OCI-M2 (cell line): ENCODE data around the gene PDGFD.
A peak's percentile ranks its signal among the peaks of the same experiment; 100 is the strongest.

Source experiments
- DNase-seq: peaks from one replicate; lab custom pipeline; 2025; ENCODE audit not compliant: unreplicated experiment; lab: John Stamatoyannopoulos, UW

Gene PDGFD

DNA sequence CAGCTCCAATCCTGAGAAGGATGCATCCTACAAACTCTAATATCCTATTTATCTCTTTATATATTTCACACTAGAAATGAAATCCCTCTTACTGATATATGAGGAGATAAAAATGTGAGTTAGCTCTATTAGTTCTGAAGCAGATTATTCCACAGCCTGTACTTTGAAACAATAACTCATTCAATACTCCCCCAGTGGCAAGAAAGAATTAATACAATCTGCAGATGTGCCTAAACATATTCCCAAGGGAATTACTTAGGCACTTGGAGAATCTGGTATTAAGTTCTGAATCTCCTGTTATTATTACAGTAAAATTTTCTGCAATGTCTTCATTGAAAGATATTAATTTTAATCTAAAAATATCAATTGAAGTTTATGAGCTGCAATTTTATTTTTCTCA lies 68.2 kb downstream of the PDGFD start:
- no peak for DNase-seq

DNA sequence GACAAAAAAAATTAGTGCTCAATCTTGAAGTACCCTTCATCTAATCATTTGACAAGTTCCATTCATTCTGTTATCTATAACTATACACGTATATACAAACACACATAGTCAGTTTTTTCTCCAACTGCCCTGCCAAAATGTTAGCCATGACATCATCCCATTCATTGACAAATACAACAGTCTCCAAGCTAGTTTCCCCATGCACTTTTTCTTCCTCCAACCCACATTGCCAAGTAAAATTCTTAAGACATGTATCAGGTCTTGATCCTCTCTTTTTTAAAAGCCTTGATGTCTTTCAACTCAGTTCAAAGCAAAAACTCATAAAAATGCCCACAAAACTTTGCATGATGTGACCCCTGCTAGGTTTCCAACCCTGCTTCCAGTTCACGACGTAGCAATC lies 69.4 kb downstream of the PDGFD start:
- DNase-seq = no peak

DNA sequence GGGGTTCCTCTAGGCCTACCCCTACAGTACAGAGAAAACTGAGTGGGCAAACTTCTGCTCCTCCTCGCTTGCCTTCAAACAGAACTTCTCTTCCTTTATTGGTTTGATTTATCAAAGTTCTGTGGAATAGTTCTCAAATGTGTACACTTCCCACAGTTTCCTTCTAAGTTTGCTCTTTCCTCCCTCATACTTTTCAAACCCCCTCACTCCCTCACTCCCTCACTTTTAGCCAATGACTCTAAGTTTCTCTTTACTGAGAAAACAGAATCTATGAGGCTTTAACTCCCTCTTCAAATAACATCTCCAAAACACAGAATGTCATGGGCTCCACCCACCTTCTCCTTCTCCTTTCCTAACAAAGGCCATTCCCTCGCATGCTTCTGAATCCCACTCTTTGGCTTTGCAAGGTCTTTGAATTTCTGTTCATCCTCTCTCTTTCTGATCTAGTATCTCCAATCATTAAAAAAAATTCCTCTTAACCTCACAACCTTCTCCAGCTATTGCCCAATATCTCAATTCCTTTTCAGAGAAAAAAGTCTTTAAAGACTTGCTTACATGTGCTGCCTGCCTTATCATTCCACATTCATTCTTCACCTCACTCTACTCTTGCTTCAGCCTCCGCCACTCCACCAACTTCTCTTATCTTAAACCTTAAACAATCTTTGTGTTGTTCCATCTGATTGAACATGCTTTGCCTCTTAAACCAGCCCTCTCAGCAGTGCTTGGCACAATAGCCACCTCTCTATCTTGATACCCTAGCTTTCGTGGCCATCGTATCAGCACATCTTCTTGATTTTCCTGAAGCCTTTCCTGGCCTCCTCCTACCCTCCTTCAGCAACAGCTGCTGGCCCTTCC lies 70.3 kb downstream of the PDGFD start:
- DNase-seq = no peak

DNA sequence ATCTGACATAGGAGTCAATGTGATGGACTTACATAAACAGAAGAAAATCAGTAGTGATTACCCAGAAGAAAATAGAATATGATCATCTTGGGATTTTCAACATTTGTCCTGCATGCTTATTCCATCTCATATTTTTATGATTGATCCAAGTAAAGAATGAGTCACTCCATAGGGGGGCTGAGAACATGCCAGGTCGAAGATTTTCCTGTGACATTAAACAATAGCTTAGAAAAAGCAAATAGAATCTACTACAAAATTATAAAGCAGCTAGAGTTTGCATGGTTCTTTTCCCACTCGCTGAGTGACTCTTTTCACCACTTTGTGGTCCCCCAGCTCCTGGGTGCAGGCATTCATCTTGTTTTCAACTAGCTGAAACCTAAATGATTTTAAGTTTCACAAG lies 71.2 kb downstream of the PDGFD start:
- no peak for DNase-seq

DNA sequence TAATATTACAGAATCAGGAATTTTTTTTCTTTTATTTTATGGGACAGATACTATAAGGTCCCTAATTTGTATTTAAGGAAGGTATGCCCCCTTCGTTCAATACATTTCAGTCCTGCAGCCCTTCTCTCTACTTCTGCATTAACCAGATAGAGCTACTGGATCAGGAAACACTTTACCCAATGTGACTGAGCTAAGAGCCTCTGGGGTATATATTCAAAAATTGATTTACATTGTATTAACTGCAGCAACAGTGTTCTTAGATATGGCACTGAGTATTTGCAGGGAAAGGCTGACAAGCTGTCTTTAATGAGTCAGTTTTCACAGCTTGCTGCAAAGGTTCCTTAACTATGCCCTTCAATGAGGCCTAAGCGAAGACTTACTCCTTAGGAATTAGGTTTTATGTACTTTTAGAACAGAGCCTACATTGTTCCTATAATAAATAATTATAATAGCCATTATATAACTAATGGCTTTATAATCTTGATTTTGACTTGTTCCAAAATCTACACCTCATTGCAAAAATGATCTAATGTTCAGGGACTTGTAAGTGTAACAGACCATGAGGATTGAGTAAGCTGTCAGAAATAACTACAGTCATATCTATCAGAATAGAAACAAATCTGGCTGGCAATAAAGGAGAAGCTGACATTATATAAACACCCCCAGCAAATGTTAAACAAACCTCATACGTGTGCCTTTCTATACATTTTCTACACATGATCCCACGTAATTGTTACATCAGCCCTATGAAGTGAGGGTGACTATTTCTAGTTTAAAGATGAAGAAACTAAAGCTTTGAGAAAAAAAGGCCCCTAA lies 72.5 kb downstream of the PDGFD start:
- DNase-seq = no peak

DNA sequence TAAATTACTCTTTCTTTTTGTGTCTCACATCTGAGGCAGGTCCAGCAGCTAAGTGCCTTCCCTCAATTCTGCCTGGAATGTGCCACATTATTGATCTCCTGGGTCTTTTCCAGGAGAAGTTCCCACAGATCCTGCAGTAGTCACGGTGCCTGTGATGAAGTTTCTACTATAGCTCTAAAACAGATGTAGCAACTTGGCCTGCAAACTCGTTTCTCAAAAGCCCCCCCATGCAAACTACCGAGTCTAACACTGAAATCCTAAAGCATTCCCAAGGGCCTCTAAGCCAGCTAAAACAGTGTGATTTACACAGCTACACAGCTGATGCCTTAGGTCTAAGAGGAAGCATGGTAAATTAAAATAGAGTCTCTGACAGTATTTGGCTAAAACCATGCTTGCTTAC lies 73.2 kb downstream of the PDGFD start:
- no peak for DNase-seq

DNA sequence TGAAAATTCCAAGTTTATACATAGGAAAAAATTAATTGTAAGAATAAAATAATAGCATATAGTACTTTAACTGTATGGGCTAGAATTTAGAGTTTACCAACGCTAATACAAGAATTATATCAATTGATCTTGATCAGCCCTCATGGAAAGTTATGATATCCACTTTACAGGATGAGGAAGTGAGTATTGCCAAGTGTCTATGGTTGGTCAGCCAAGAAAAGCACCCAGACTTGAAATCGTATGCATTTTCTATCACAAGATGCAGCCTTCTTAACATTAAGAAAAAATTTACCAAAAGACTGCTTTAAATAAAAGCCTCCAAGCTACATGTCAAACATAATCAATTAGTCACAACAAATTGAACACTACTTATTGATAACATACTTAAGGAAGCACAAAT lies 74.5 kb downstream of the PDGFD start:
- DNase-seq = no peak

DNA sequence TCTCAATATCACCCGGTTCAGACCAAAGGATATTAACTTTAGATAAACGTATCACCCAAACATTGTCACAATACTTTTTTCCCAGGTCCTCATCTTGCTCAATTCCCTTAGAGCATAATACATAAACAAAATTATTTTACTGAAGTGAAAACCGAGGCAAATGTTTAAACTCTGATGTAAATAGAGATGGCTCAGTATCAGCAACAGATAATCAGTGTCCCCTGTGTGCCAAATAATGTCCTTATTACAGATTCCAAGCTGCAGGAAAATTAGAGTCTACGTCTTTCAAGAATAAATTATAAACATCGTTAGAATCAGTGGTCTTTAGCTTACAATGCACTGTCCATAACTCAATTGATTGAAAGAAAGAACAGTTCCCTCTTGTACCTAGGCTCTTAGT lies 77.3 kb downstream of the PDGFD start:
- no peak for DNase-seq

DNA sequence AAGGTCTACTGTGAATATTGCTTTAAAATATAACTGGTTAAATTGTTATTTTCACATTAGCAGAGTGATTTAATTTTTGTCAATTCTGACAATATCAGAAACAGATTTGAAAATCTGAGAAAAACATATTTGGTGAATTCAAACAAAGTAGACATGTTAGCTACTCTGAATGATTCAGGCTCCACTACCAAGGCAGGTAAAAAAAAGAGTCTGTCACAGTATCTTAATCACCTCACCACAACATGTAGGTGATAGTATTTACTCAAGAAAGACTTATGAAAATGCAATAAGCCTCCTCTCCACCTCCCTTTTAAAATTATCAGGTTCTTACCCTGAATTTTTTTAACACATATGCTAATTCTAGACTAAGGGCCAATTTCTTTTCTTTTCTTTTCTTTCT lies 85.0 kb downstream of the PDGFD start:
- no peak for DNase-seq

DNA sequence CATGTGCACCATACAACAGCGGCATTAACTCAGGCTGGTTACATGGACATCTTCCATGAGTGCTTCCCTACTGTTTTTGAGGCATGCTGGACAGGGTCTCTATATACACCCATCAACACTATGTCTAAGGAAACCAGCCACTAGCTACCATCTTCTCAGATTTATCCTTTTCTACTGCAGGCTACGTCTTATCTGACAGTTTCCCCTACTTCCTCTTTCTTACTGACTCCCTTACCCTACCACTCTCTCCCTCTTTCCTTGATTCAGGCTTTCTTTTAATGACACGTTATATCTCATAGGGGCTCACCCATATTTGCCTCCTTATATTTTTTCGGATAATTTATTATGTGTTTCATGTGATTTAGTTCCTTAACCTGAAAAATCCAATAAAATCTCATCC lies 85.7 kb downstream of the PDGFD start:
- DNase-seq = no peak

DNA sequence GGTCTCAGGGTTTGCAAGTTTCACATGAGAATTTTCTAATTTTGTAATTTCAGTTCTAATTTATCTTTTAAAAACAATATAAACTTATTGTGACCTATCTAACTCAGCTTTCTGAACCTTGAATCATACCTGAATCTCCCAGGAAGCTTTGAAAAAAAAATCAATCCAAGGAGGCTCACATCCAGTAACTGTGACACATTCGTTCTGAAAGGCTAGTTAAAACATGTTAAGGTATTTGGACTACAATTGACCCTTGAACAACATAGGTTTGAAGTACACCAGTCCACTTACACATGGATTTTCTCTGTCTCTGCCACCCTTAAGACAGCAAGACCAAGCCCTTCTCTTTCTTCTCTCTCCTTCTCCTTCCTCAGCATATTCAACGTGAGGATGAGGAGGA lies 87.5 kb downstream of the PDGFD start:
- DNase-seq = no peak

DNA sequence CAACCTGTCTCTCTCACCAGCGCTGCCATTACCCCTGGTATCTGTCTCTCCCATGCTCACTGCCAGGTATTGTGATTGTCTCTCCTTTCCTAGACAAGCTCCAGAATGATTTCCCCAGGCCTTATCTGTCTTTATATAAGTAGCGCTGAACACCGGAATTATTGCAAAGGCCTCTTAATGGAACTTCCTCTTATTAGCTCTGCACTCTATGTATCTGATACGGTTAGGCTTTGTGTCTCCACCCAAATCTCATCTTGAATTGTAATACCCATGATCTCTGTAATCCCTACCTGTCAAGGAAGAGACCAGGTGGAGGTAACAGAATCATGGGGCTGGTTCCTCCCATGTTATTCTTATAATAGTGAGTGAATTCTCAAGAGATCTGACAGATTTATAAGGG lies 88.2 kb downstream of the PDGFD start:
- no peak for DNase-seq

DNA sequence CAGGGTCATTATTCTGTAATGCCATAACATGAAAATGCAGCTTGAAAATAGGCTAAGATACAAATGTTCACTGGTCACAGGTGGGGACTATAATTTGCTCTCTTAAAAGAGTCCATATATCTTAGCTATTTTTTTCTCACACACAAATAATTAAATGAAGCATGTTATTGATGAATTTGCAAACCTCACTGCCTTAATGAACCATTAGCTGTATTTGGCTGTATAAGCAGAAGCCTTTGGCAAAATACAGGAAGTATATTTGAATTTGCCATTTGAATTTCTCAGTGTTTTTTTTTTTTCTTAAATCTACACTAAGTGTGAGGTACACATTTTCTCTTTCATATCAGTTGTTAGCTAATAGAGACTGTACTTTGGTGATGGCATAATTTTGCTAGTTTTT lies 88.9 kb downstream of the PDGFD start:
- DNase-seq = no peak

DNA sequence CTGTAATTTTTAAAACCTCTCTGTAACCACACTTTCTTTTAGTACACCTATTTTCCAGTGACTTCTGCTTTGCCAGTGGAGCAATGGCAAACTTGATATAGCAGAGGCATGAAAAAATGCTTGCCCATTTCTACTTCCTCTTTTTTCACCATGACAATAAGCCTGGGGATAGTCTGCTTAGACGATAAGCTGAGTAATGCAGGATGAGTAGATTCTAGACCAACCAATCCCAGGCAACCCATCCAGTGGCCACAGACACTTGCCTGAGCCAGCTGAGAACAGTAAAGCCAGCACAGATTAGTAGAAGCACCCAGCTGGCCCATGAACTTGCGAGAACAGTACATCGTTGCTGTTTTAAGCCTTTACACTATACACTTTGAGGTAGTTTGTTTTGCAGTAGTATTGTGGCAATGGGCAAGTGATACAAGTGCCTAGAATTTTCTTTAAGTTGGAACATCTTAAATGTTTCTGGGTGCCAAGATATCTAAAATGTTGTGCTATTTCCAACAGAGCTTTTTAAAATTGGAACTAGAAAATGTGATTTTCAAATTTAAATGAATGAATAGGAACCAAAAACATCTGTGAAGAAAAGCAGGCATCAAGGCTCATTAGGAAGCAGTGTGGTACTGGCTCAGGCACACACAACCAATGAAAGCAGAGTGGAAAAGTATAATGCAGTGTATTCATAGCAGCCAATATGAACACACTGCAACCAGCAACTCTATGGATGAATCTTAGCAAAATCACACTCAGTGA lies 89.8 kb downstream of the PDGFD start:
- DNase-seq = peak; percentile 16

DNA sequence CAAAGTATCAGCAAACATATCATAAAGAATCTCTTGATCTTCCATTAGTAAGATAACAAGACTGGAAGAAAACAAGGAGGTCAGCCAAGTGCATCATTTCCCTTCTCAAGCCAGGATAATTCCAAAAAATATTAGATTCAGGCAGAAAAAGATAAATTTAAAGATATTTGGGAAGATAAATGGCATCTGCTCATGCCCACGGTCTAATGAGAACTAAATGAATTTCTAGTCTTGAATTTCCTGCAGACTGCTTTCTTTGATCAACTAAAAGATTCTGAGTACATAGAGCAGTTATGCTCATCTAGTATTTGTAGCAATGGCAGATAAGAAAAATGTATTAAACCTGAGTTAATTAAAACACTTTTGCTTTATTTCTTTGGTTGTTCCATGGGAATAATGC lies 96.4 kb downstream of the PDGFD start:
- DNase-seq = no peak

DNA sequence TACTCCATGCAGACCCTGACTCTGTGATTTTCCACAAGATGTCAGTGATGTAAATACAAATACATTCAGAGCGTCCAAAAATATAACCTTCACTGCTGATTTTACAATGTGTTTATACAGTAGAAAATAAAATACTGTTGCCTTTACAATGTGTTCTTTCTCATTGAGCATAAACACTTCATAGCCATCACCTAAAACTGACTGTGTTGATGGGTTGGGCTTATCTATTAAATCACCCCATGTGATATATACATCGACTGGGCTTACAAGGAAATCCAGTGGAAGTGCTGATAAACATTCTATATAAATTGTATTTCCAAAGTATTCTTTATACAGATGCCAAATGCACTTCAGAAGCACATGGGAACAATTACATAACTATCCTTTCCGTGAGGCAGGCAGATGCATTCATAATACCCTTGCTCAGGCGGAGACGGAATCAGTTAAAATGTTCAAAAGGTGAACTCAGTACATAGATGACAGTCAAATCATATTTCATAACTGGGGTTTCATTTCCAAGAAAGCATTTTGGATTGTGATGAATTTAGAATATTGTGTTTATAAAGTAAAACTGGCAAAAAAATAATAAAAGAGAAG lies 99.8 kb downstream of the PDGFD start:
- no peak for DNase-seq

DNA sequence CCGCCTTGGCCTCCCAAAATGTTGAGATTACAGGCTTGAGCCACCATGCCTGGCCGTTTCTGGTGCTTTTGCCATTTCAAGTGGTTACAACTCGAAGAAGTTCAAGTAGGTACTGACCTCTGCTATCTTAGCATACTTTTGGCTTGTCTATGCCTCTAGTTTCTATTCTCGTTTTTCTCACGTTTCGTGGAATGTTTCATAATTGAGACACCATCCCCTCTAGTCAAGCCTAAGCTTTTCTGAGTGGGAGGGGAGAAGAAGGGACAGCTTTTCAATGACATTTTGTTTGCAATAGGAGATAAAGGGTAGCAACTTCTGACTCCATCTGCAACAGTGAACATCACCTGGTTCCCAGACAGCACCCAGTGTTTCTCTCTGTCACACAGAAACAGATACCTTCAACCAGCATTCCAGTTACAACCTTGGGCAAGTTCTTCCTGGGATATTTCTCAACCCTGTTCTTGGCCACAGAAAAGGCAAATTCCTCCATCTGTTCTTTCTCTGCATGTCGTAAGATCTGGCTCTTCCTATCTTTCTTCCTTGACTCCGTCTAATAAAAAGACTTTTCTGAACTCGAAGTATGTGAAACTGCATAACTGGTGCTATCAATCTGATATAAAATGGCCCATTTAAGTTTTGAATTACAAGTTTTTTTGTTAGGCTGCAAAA lies 102.0 kb downstream of the PDGFD start:
- no peak for DNase-seq

DNA sequence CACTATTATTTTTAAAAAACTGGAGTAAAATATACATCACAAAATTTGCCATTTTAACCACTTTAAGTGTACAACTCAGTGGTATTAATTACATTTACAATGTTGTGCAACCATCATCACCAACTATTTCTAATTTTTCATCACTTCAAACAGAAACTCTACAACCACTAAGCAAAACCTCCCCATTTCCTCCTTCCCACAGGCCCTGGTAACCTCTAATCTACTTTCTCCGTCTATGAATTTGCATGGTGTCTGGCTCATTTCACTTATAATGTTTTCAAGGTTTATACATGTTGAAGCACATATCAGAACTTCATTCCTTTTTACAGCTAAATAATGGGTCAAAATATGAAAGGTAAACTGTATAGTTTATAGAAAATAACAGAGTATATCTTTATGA lies 103.1 kb downstream of the PDGFD start:
- no peak for DNase-seq

DNA sequence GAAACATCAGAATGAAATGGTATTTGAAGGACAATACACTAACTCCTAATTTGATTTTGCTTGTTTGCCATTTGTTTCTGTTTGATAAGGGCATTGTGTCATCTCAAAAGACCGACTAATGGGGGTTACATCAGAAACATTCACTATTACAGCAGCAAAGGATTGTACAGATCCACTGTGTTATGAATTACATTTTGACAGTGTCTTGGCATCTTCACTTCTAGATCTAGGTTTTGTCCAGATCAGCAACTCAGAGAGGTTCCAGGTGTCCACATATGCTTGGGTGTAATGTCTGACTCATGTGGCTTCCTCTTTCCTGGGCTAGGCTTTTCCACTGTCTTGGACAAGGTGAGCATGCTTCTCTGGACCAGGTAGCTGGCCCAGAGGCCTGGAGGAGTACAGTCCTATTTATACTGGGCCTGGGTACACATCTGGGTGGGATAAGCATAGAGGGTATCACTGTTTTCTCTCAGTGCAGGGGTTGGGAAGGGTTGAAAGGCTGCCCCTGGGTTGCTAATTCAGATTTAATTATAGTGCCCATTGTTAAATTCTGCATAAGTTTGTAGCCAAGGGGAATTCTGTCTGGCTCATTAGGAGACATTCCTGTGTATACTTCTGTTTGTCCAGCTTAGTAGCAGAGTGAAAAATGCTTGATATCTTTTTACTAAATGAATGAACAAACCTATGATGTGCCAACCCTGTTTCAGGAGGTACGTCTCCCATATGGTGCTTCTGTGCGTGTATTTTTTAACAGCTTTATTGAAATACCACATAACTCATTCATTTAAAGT lies 103.7 kb downstream of the PDGFD start:
- DNase-seq = no peak

DNA sequence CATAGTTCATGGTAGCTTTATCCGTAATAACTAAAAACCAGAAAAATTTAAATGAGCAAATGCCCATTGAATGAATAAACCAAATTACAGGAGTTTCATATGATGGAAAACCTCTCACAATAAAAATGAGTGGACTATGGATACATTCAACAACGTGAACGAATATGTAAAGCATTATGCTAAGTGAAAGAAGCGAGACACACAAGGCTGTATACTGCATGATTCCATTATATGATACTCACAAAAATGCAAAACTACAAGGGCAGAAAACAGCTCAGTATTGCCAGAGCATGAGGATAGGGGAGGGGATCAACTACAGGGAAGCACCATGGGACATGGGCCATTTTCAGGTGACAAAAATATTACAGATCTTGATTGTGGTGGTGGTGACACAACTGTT lies 105.3 kb downstream of the PDGFD start:
- no peak for DNase-seq
